ENCODE data around the gene MYOG.

MYOG gene

GRCh38 chr1:203072002-203072602 lies 13.7 kb downstream of the MYOG start:
- DNase-seq (ENCODE audit: low read depth), result no peak

GRCh38 chr1:203069030-203069747 lies 16.6 kb downstream of the MYOG start:
- DNase-seq (ENCODE audit: low read depth), result no peak

GRCh38 chr1:203066965-203067364 lies 18.8 kb downstream of the MYOG start:
- no peak for DNase-seq (ENCODE audit: low read depth)

GRCh38 chr1:203065986-203066385 lies 19.8 kb downstream of the MYOG start:
- no peak for DNase-seq (ENCODE audit: low read depth)

- no peak for DNase-seq (ENCODE audit: low read depth)
Observed at GRCh38 chr1:203065191-203065590, 20.6 kb downstream of the MYOG start.

GRCh38 chr1:203063287-203063686 lies 22.5 kb downstream of the MYOG start:
- no peak for DNase-seq (ENCODE audit: low read depth)

GRCh38 chr1:203060115-203060514 lies 25.7 kb downstream of the MYOG start:
- no peak for DNase-seq (ENCODE audit: low read depth)

GRCh38 chr1:203059485-203059884 lies 26.3 kb downstream of the MYOG start:
- DNase-seq (ENCODE audit: low read depth), result no peak

GRCh38 chr1:203058676-203058935 lies 27.2 kb downstream of the MYOG start:
- DNase-seq (ENCODE audit: low read depth), result no peak

GRCh38 chr1:203057911-203058675 lies 27.7 kb downstream of the MYOG start:
- DNase-seq (ENCODE audit: low read depth), result no peak

- DNase-seq (ENCODE audit: low read depth), result peak; percentile 18
Observed at GRCh38 chr1:203056516-203056915, 29.3 kb downstream of the MYOG start.

GRCh38 chr1:203056012-203056411 lies 29.8 kb downstream of the MYOG start:
- DNase-seq (ENCODE audit: low read depth), result no peak

GRCh38 chr1:203055161-203055799 lies 30.5 kb downstream of the MYOG start:
- no peak for DNase-seq (ENCODE audit: low read depth)

- DNase-seq (ENCODE audit: low read depth), result no peak
Observed at GRCh38 chr1:203054642-203055041, 31.2 kb downstream of the MYOG start.

GRCh38 chr1:203054184-203054583 lies 31.6 kb downstream of the MYOG start:
- DNase-seq (ENCODE audit: low read depth), result no peak

GRCh38 chr1:203052601-203053000 lies 33.2 kb downstream of the MYOG start:
- DNase-seq (ENCODE audit: low read depth), result no peak

- DNase-seq (ENCODE audit: low read depth), result no peak
Observed at GRCh38 chr1:203051841-203052324, 33.9 kb downstream of the MYOG start.

- no peak for DNase-seq (ENCODE audit: low read depth)
Observed at GRCh38 chr1:203050826-203051225, 35.0 kb downstream of the MYOG start.

GRCh38 chr1:203049576-203050180 lies 36.1 kb downstream of the MYOG start:
- no peak for DNase-seq (ENCODE audit: low read depth)

- DNase-seq (ENCODE audit: low read depth), result no peak
Observed at GRCh38 chr1:203049077-203049476, 36.7 kb downstream of the MYOG start.

GRCh38 chr1:203048555-203049051 lies 37.2 kb downstream of the MYOG start:
- DNase-seq (ENCODE audit: low read depth), result peak; percentile 30

GRCh38 chr1:203048086-203048485 lies 37.7 kb downstream of the MYOG start:
- DNase-seq (ENCODE audit: low read depth), result no peak
